Measurements from ENCODE around the gene ZNRF3. TPM values are rescaled to one million over a fixed set of nuclear protein-coding genes. Genes with fewer than 3 reads are reported as not detected.
"Not testable (repeated sequence)": the region's sequence is repeated elsewhere in the genome, so short reads cannot be mapped to it uniquely, and the experiment has no call there.

ZNRF3 gene
- total and polyA plus RNA-seq, 8 donors = 8.8 to 30.4 (median 27.2) TPM

DNA sequence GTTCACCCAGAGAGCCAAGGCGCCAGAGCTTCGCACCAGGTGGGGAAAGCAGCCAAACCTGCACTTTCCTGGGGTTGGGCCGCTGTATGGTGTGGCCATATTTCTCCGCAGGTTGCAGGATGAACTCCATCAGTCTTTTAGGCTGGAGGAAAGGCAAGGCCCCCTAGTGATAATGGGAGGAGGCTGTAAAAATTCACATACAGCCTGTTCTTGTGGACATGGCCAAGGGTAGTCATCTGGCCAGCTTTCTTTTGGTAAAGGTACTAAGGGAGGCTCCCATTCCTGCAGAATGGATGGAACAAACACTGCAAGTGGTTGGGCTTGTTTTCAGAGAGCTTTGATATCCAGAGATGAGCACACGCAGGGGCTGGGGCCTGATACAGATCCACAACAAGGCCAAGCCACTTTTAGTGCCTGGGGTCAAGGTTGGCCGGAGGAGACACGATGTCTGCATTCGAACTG is 148.7 kb downstream of the ZNRF3 start:
- Histone ChIP-seq H3K27me3 (peaks cover 0 to 36% of the 10 kb centered on the region in 2 donors), H3K27ac (peak overlapping the region; percentile 81 to 95), H3K9me3 (no peaks in the 10 kb centered on the region), H3K4me3 (peak overlapping the region in 1 of 2 donors; percentile 13), H3K36me3 (no peaks in the 10 kb centered on the region), H3K4me1 (peaks cover 17 to 36% of the 10 kb centered on the region in 2 donors)
- TF ChIP-seq, protein P1, sequence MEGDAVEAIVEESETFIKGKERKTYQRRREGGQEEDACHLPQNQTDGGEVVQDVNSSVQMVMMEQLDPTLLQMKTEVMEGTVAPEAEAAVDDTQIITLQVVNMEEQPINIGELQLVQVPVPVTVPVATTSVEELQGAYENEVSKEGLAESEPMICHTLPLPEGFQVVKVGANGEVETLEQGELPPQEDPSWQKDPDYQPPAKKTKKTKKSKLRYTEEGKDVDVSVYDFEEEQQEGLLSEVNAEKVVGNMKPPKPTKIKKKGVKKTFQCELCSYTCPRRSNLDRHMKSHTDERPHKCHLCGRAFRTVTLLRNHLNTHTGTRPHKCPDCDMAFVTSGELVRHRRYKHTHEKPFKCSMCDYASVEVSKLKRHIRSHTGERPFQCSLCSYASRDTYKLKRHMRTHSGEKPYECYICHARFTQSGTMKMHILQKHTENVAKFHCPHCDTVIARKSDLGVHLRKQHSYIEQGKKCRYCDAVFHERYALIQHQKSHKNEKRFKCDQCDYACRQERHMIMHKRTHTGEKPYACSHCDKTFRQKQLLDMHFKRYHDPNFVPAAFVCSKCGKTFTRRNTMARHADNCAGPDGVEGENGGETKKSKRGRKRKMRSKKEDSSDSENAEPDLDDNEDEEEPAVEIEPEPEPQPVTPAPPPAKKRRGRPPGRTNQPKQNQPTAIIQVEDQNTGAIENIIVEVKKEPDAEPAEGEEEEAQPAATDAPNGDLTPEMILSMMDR (IDR thresholded peaks at IDR 0.05) = no peak
- intact Hi-C loops (cut with DNase I) = no loop called here
- DNase-seq (no peak), ATAC-seq (no peak)

DNA sequence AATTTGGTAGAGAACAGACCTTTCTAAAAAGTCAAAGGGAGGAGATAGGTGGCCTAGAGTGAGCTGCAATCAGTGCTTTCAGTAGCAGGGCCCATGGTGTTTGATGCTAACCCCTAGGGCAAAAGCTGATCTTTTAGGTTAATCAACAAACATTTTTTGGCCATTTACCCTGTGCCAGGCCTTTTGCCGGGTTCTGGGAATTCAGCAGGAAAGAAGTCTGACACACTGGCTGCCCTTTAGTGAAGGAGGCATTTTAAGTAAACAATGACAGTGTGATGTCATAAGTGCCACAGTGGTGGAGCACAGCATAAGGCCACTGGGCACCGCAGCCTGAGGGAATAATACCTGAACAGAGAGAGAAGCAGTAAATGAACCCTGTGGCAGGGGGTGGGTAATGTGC is 149.2 kb downstream of the ZNRF3 start:
- Histone ChIP-seq H3K4me1 (peaks cover 19 to 36% of the 10 kb centered on the region in 2 donors), H3K27me3 (peaks cover 0 to 36% of the 10 kb centered on the region in 2 donors), H3K27ac (peak overlapping the region; percentile 81 to 95), H3K36me3 (no peaks in the 10 kb centered on the region), H3K9me3 (no peaks in the 10 kb centered on the region), H3K4me3 (no peak overlapping the region)
- no peak for DNase-seq
- TF ChIP-seq, protein P1 (IDR thresholded peaks at IDR 0.05) = no peak
- intact Hi-C loops (cut with DNase I) = no loop called here
- ATAC-seq = peak; percentile 45

- Histone ChIP-seq H3K36me3 (no peaks in the 10 kb centered on the region), H3K27ac (peak overlapping the region in 1 of 2 donors; percentile 56), H3K4me1 (peaks cover 16 to 21% of the 10 kb centered on the region in 2 donors), H3K9me3 (no peaks in the 10 kb centered on the region), H3K27me3 (no peaks in the 10 kb centered on the region), H3K4me3 (no peak overlapping the region)
- no peak for DNase-seq
- intact Hi-C loops (cut with DNase I) = no loop called here
- ATAC-seq = peak; percentile 53
- TF ChIP-seq, protein P1 (IDR thresholded peaks at IDR 0.05) = no peak
Measured at GRCh38 chr22:29037340-29037932, 154.1 kb downstream of the ZNRF3 start.

GRCh38 chr22:29039148-29039547 is 155.8 kb downstream of the ZNRF3 start:
- TF ChIP-seq, protein P1 (IDR thresholded peaks at IDR 0.05) = no peak
- no peak overlapping the region for H3K27ac ChIP-seq
- no peak for DNase-seq
- no peak for ATAC-seq
- H3K36me3 ChIP-seq = no peaks in the 10 kb centered on the region
- H3K4me3 ChIP-seq = no peak overlapping the region
- no peaks in the 10 kb centered on the region for H3K27me3 ChIP-seq
- intact Hi-C loops (cut with DNase I) = no loop called here
- peaks cover 14 to 21% of the 10 kb centered on the region in 2 donors for H3K4me1 ChIP-seq
- H3K9me3 ChIP-seq = no peaks in the 10 kb centered on the region

DNA sequence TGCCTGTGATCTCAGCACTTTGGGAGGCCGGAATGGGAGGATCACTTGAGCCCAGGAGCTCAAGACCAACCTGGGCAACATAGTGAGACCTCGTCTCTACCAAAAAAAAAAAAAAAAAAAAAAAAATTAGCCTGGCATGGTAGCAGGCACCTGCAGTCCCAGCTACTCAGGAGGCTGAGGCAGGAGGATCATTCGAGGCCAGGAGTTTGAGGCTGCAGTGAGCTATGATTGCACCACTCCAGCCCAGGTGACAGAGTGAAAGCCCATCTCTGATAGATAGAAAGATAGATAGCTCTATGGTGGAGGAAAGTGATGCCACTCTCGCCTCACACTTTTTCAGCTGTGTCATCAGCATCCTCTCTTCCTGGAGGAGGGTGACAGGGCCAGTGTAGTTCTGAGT is 156.3 kb downstream of the ZNRF3 start:
- not testable (repeated sequence) for H3K36me3 ChIP-seq, ATAC-seq, H3K27ac ChIP-seq, DNase-seq, H3K9me3 ChIP-seq, H3K4me3 ChIP-seq, H3K27me3 ChIP-seq
- peaks cover 14 to 21% of the 10 kb centered on the region in 2 donors for H3K4me1 ChIP-seq
- intact Hi-C loops (cut with DNase I) = loop anchor here in 1 of 2 donors (5.0 kb wide), 1 partner anchor 182 kb away; no protein-coding TSS in a partner anchor
